ENCODE results near the gene SYNE2.
A peak's percentile ranks its signal among the peaks of the same experiment; 100 is the strongest.

SYNE2 gene

GRCh38 chr14:64235652-64236640, 383.1 kb downstream of the SYNE2 start:
- Mint-ChIP-seq H3K4me3 (no peak overlapping the region), H3K9me3 (no peaks in the 10 kb centered on the region), H3K27me3 (peaks cover 16% of the 10 kb centered on the region), H3K4me1 (peaks cover 20% of the 10 kb centered on the region), H3K27ac (peak overlapping the region in 1 of 2 donors; percentile 2)
- DNase-seq = no peak
- ATAC-seq = no peak

GRCh38 chr14:64238049-64238448, 385.2 kb downstream of the SYNE2 start:
- H3K27me3 Mint-ChIP-seq = peaks cover 23% of the 10 kb centered on the region
- DNase-seq = no peak
- no peak overlapping the region for H3K27ac Mint-ChIP-seq
- no peak for ATAC-seq
- H3K4me1 Mint-ChIP-seq = peaks cover 7% of the 10 kb centered on the region
- no peaks in the 10 kb centered on the region for H3K9me3 Mint-ChIP-seq
- no peak overlapping the region for H3K4me3 Mint-ChIP-seq

GRCh38 chr14:64238631-64239030, 385.8 kb downstream of the SYNE2 start:
- ATAC-seq = no peak

DNA sequence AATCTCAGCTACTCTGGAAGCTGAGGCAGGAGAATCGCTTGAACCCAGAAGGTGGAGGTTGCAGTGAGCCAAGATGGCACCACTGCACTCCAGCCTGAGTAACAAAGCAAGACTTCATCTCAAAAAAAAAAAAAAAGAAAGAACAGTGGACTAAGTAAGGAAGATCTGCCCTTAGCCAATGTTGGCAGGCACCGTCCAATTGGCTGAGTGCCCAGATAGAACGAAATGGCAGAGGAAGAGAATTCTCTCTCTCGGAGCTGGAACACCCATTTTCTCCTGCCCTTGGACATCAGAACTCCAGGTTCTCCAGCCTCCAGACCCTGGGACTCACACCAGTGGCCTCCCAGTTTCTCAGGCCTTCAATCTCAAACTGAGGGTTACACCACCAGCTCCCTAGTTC, 391.5 kb downstream of the SYNE2 start:
- Mint-ChIP-seq H3K27ac (no peak overlapping the region), H3K4me1 (no peaks in the 10 kb centered on the region), H3K27me3 (peaks cover 15% of the 10 kb centered on the region), H3K4me3 (no peak overlapping the region), H3K9me3 (no peaks in the 10 kb centered on the region)
- no peak for DNase-seq
- ATAC-seq = no peak

More at GRCh38 chr14:64238631-64239030, 385.8 kb downstream of the SYNE2 start:
- H3K9me3 Mint-ChIP-seq = no peaks in the 10 kb centered on the region
- peaks cover 23% of the 10 kb centered on the region for H3K27me3 Mint-ChIP-seq
- no peak for DNase-seq
- H3K27ac Mint-ChIP-seq = no peak overlapping the region
- H3K4me3 Mint-ChIP-seq = no peak overlapping the region
- H3K4me1 Mint-ChIP-seq = peaks cover under 1% of the 10 kb centered on the region

GRCh38 chr14:64245491-64245890, 392.7 kb downstream of the SYNE2 start:
- H3K27me3 Mint-ChIP-seq = peaks cover 9% of the 10 kb centered on the region
- H3K4me1 Mint-ChIP-seq = no peaks in the 10 kb centered on the region
- ATAC-seq (no peak), DNase-seq (no peak)
- no peak overlapping the region for H3K4me3 Mint-ChIP-seq
- H3K9me3 Mint-ChIP-seq = no peaks in the 10 kb centered on the region
- no peak overlapping the region for H3K27ac Mint-ChIP-seq

- no peak overlapping the region for H3K27ac Mint-ChIP-seq
- H3K4me3 Mint-ChIP-seq = no peak overlapping the region
- DNase-seq (no peak), ATAC-seq (no peak)
- peaks cover 7% of the 10 kb centered on the region for H3K27me3 Mint-ChIP-seq
- no peaks in the 10 kb centered on the region for H3K9me3 Mint-ChIP-seq
- no peaks in the 10 kb centered on the region for H3K4me1 Mint-ChIP-seq
Observed at GRCh38 chr14:64246688-64247087, 393.9 kb downstream of the SYNE2 start.

- no peak overlapping the region for H3K27ac Mint-ChIP-seq
- no peak for ATAC-seq
- H3K27me3 Mint-ChIP-seq = peaks cover 7% of the 10 kb centered on the region
- no peaks in the 10 kb centered on the region for H3K4me1 Mint-ChIP-seq
- H3K4me3 Mint-ChIP-seq = no peak overlapping the region
- H3K9me3 Mint-ChIP-seq = no peaks in the 10 kb centered on the region
- no peak for DNase-seq
Observed at GRCh38 chr14:64247195-64247594, 394.4 kb downstream of the SYNE2 start.

DNA sequence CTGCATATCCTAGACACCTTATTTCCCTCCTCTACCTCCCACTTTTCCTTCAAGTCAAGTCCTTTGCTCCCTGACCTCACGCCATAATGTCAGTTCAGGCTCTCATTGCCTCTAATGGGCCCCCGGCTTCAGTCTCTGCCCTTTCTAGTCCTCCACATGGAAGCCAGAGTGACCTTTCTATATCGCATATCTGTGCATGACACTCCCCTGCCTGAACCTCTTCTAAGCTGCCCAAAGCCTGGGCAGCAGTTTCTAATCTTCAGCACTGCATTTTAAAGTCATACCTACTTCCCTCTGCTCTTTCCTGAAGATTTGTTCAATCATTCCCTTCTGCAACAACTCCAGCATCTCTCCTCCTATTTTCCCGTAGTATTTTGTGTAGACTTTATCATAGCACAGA, 395.9 kb downstream of the SYNE2 start:
- no peaks in the 10 kb centered on the region for H3K9me3 Mint-ChIP-seq
- no peak overlapping the region for H3K4me3 Mint-ChIP-seq
- H3K4me1 Mint-ChIP-seq = no peaks in the 10 kb centered on the region
- no peak overlapping the region for H3K27ac Mint-ChIP-seq
- H3K27me3 Mint-ChIP-seq = no peaks in the 10 kb centered on the region
- DNase-seq (no peak), ATAC-seq (no peak)

- no peaks in the 10 kb centered on the region for H3K4me1 Mint-ChIP-seq
- H3K27me3 Mint-ChIP-seq = no peaks in the 10 kb centered on the region
- DNase-seq (no peak), ATAC-seq (no peak)
- no peak overlapping the region for H3K4me3 Mint-ChIP-seq
- H3K9me3 Mint-ChIP-seq = no peaks in the 10 kb centered on the region
- no peak overlapping the region for H3K27ac Mint-ChIP-seq
Observed at GRCh38 chr14:64249363-64249762, 396.6 kb downstream of the SYNE2 start.

- Mint-ChIP-seq H3K9me3 (no peaks in the 10 kb centered on the region), H3K27ac (no peak overlapping the region), H3K4me1 (no peaks in the 10 kb centered on the region), H3K27me3 (no peaks in the 10 kb centered on the region), H3K4me3 (no peak overlapping the region)
- DNase-seq (no peak), ATAC-seq (no peak)
Observed at GRCh38 chr14:64253672-64254071, 400.9 kb downstream of the SYNE2 start.

- Mint-ChIP-seq H3K27ac (no peak overlapping the region), H3K27me3 (no peaks in the 10 kb centered on the region), H3K4me1 (no peaks in the 10 kb centered on the region), H3K9me3 (no peaks in the 10 kb centered on the region), H3K4me3 (no peak overlapping the region)
- DNase-seq = no peak
- ATAC-seq = no peak
Observed at GRCh38 chr14:64255756-64256155, 403.0 kb downstream of the SYNE2 start.

DNA sequence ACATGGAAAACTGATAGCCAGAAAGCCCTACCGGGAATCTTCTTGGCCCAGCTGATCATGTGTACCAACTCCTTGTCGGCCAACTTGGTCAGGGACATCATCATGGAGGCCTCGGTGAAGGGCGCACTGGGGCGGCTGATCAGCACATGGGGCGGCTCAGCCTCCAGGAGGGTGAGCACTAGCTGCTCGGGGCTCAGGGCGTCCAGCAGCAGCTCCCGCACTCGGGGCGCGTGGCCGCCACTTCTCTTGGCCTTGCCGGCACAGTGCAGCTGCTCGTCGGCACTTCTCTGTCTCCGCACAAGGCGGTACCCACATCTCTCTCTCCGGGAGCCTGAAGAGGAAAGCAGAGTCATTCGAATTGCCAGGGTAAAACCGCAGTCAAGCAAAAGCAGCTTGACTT, 407.6 kb downstream of the SYNE2 start:
- no peak for DNase-seq

DNA sequence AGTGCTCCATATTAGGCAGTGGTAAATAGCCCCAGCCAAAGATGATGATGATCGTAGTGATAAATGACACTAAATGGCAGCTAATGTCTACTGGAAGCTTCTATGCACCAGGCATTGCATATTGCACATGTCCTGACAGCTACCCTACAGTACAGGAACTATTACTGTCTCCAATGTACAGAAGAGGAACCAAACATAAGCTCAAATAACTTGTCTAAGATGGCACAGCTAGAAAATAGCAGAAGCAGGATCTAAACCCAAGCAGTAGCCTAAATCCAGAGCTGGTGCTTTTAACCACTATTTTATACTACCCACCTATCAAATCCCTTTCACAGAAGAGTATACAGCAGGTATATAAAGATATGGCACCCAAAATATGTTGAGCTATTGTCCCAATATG, 412.4 kb downstream of the SYNE2 start:
- Mint-ChIP-seq H3K27me3 (no peaks in the 10 kb centered on the region), H3K4me3 (no peak overlapping the region)
- ATAC-seq = no peak

More for the DNA sequence above, 407.6 kb downstream of the SYNE2 start:
- no peaks in the 10 kb centered on the region for H3K27me3 Mint-ChIP-seq
- no peak for ATAC-seq
- H3K27ac Mint-ChIP-seq = no peak overlapping the region
- H3K4me1 Mint-ChIP-seq = peaks cover under 1% of the 10 kb centered on the region
- no peak overlapping the region for H3K4me3 Mint-ChIP-seq
- H3K9me3 Mint-ChIP-seq = no peaks in the 10 kb centered on the region

DNA sequence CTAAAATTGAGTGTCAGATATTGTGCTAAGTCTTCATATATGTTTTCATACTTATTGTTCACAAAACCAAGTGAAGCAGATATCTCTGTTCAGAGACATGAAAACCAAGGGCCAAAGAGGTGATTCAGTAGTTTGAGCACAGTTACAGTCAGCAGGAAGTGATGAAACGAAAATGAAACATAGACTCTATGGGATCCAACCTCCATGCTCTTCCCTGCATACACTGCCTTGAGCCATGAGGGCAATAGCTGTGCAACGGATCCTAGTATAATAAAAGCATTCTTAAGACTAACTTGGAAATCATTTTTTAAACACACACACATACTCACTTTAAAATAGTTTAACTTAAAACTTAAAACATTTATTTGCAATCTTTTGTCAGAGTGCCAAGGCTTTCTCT, 413.4 kb downstream of the SYNE2 start:
- Mint-ChIP-seq H3K9me3 (no peaks in the 10 kb centered on the region), H3K27me3 (no peaks in the 10 kb centered on the region), H3K4me3 (no peak overlapping the region), H3K4me1 (peaks cover 32% of the 10 kb centered on the region), H3K27ac (peak overlapping the region in 1 of 2 donors; percentile 5)
- DNase-seq (no peak), ATAC-seq (peak; percentile 78)

More for the DNA sequence above, 412.4 kb downstream of the SYNE2 start:
- Mint-ChIP-seq H3K9me3 (no peaks in the 10 kb centered on the region), H3K4me1 (peaks cover 31% of the 10 kb centered on the region), H3K27ac (no peak overlapping the region)
- no peak for DNase-seq

DNA sequence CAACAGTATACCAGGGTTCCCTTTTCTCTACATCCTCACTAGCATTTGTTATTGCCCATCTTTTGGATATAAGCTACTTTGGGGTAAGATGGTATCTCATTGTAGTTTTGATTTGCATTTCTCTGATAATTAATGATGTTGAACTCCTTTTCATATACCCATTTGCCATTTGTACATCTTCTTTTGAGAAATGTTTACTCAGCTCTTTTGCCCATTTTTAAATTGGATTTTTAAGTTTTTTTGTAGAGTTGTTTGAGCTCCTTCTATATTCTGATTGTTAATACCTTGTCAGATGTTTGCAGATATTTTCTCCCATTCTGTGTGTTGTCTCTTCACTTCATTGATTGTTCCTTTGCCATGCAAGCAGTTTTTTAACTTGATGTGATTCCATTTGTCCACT, 419.2 kb downstream of the SYNE2 start:
- peaks cover 7% of the 10 kb centered on the region for H3K27me3 Mint-ChIP-seq
- no peaks in the 10 kb centered on the region for H3K9me3 Mint-ChIP-seq
- H3K27ac Mint-ChIP-seq = no peak overlapping the region
- DNase-seq = no peak
- ATAC-seq = no peak
- H3K4me3 Mint-ChIP-seq = no peak overlapping the region
- peaks cover 15% of the 10 kb centered on the region for H3K4me1 Mint-ChIP-seq

Measured in stimulated activated naive CD8-positive, alpha-beta T cell treated with anti-CD3 and anti-CD28 coated beads, Interleukin-15, amount 100 ng/mL, for 72 hours (primary cell).